Erythroblast (primary cell): ENCODE results near the gene AFF4.

Experiments
- GATA1 ChIP-seq: IDR thresholded peaks from 2 replicates; pipeline ENCODE4 v1.6.1; 2011; ENCODE audit warnings: low read depth, mild to moderate bottlenecking, control low read depth, low read length, moderate library complexity
- POLR2A ChIP-seq: IDR thresholded peaks from 2 replicates; pipeline ENCODE4 v1.6.1; 2011; ENCODE audit warnings: mild to moderate bottlenecking, low read length

DNA sequence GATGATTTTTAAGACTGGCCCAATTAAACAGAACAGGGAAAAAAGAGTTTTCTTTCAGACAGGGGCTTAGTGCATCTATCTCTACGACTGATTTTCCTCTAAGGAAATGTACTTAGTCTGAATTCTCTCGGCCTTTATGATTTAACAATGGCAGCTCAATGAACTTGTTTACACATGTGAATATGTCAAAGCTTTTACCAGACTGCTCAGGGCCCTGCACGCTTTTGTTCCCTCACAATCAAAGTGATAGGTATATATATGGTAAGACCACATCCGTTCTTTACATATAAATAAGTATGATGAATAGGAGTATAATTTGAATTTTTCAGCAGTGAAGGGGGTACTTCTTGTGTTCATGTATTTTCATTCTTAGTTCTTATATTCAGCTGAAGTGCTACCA is 62.4 kb downstream of the AFF4 start:
- TF ChIP-seq POLR2A (no peak), GATA1 (no peak)
